Measurements from ENCODE around the gene LTBP2. TPM values are rescaled to one million over a fixed set of nuclear protein-coding genes. Genes with fewer than 3 reads are reported as not detected.
A peak's percentile ranks its signal among the peaks of the same experiment; 100 is the strongest.

The LTBP2 gene
- total RNA-seq, 1 experiment from 2014 or later = 1.5 TPM

- Histone ChIP-seq H3K4me2 (ENCODE audit: low read length) (no peak overlapping the region), H3K27me3 (ENCODE audit: insufficient read depth, low read length) (no peaks in the 10 kb centered on the region), H3K27ac (ENCODE audit: low read depth, low read length) (no peak overlapping the region), H3K9me3 (ENCODE audit: control insufficient read depth in 1 of 2, insufficient read depth in 1 of 2, low read depth in 1 of 2, low read length in 2 of 2) (no peaks in the 10 kb centered on the region), H3K4me1 (ENCODE audit: control insufficient read depth in 1 of 2, insufficient read depth in 2 of 2, low read length in 2 of 2) (peaks cover 0 to 15% of the 10 kb centered on the region in 2 experiments; a peak in 1 of 4 replicates), H3K4me3 (replicated peaks in 1 of 2; ENCODE audit: low read depth in 1 of 2, low read length in 2 of 2) (no peak overlapping the region), H2AFZ (ENCODE audit: low read depth, low read length, poor library complexity, severe bottlenecking) (no peak overlapping the region), H3K9ac (ENCODE audit: low read length) (no peak overlapping the region), H3K9me2 (ENCODE audit: insufficient read depth) (no peaks in the 10 kb centered on the region), H3K36me3 (ENCODE audit: control insufficient read depth in 1 of 2, insufficient read depth in 2 of 2, low read length in 2 of 2) (no peaks in the 10 kb centered on the region), H4K20me1 (ENCODE audit: insufficient read depth) (no peaks in the 10 kb centered on the region), H3K79me2 (ENCODE audit: insufficient read depth, low read length) (no peaks in the 10 kb centered on the region)
- RAD21 ChIA-PET (ENCODE audit: low non-redundant PET in 1 of 2, low total read pairs in 2 of 2, uncharacterized antibody in 2 of 2, unreplicated experiment in 2 of 2) = interaction anchor here (0.8 to 1.7 kb wide), 12 partner anchors 10 to 297 kb away, joined by 3 to 16 read pairs (median 4); no protein-coding TSS in a partner anchor
- POLR2A ChIA-PET = interaction anchor here (1.2 kb wide), 1 partner anchor 296 kb away, joined by 4 read pairs; no protein-coding TSS in a partner anchor
- no TSS peak for BruUV-seq (replicated peaks)
- intact Hi-C loops (cut with micrococcal nuclease) = loop anchor here (1.0 to 2.0 kb wide), 2 partner anchors 195 to 296 kb away; no protein-coding TSS in a partner anchor
- ATAC-seq = peak; percentile 70
- DNase-seq (ENCODE audit: low read depth, low spot score) = peak; percentile 79
- CTCF ChIA-PET = interaction anchor here (0.6 to 3.8 kb wide), 31 partner anchors 8 to 296 kb away, joined by 3 to 111 read pairs (median 5); partner anchors contain the start of gene YLPM1
- TF ChIP-seq ELF1 (IDR thresholded peaks at IDR 0.05; ENCODE audit: borderline replicate concordance, low read depth) (no peak), SIN3A (IDR thresholded peaks at IDR 0.05; ENCODE audit: low read depth) (no peak), FOSL1 (IDR thresholded peaks at IDR 0.05; ENCODE audit: low read depth) (no peak), ATF3 (IDR thresholded peaks at IDR 0.05) (no peak), CTCF (IDR thresholded peaks at IDR 0.05 in 2 of 3, conservative IDR thresholded peaks at IDR 0.05 in 1 of 3; ENCODE audit: borderline replicate concordance in 1 of 3, insufficient read depth in 1 of 3, low read depth in 2 of 3, low read length in 2 of 3) (peak in 2 of 3 experiments; percentile 98; a peak in 4 of 6 replicates), POLR2AphosphoS5 (IDR thresholded peaks at IDR 0.05; ENCODE audit: low read depth, low read length) (no peak)
Measured at GRCh38 chr14:74608959-74609611, 3.0 kb downstream of the LTBP2 start.
